Measurements from ENCODE around the gene AP1B1.

AP1B1 gene

GRCh38 chr22:29338398-29338797 lies 50.0 kb downstream of the AP1B1 start:
- Histone ChIP-seq H3K9ac (ENCODE audit: low read depth, low read length) (no peak overlapping the region), H3K9me3 (replicated peaks; ENCODE audit: low read length) (no peaks in the 10 kb centered on the region), H3K4me2 (ENCODE audit: low read length) (no peak overlapping the region), H3K4me3 (ENCODE audit: low read length) (no peak overlapping the region), H3K4me1 (ENCODE audit: control insufficient read depth, insufficient read depth, low read length) (peaks cover 15% of the 10 kb centered on the region), H3K27me3 (ENCODE audit: control insufficient read depth, insufficient read depth, low read length) (no peaks in the 10 kb centered on the region), H3K36me3 (ENCODE audit: insufficient read depth, low read length) (peaks cover 79% of the 10 kb centered on the region)

- H3K9ac ChIP-seq (ENCODE audit: low read depth, low read length): no peak overlapping the region
- peaks cover 77% of the 10 kb centered on the region for H3K36me3 ChIP-seq (ENCODE audit: insufficient read depth, low read length)
- no peak overlapping the region for H3K4me2 ChIP-seq (ENCODE audit: low read length)
- no peaks in the 10 kb centered on the region for H3K9me3 ChIP-seq (replicated peaks; ENCODE audit: low read length)
- no peak overlapping the region for H3K4me3 ChIP-seq (ENCODE audit: low read length)
- no peaks in the 10 kb centered on the region for H3K27me3 ChIP-seq (ENCODE audit: control insufficient read depth, insufficient read depth, low read length)
- H3K4me1 ChIP-seq (ENCODE audit: control insufficient read depth, insufficient read depth, low read length): peaks cover 10% of the 10 kb centered on the region
Measured at GRCh38 chr22:29337631-29338284, 50.6 kb downstream of the AP1B1 start.

GRCh38 chr22:29336751-29337490 lies 51.4 kb downstream of the AP1B1 start:
- no peaks in the 10 kb centered on the region for H3K27me3 ChIP-seq (ENCODE audit: control insufficient read depth, insufficient read depth, low read length)
- no peaks in the 10 kb centered on the region for H3K9me3 ChIP-seq (replicated peaks; ENCODE audit: low read length)
- peaks cover 79% of the 10 kb centered on the region for H3K36me3 ChIP-seq (ENCODE audit: insufficient read depth, low read length)
- no peak overlapping the region for H3K9ac ChIP-seq (ENCODE audit: low read depth, low read length)
- peaks cover 10% of the 10 kb centered on the region for H3K4me1 ChIP-seq (ENCODE audit: control insufficient read depth, insufficient read depth, low read length)
- H3K4me3 ChIP-seq (ENCODE audit: low read length): no peak overlapping the region
- H3K4me2 ChIP-seq (ENCODE audit: low read length): no peak overlapping the region

GRCh38 chr22:29335656-29336055 lies 52.7 kb downstream of the AP1B1 start:
- Histone ChIP-seq H3K9me3 (replicated peaks; ENCODE audit: low read length) (no peaks in the 10 kb centered on the region), H3K36me3 (ENCODE audit: insufficient read depth, low read length) (peaks cover 66% of the 10 kb centered on the region), H3K4me1 (ENCODE audit: control insufficient read depth, insufficient read depth, low read length) (peaks cover 21% of the 10 kb centered on the region)

GRCh38 chr22:29334696-29335344 lies 53.5 kb downstream of the AP1B1 start:
- Histone ChIP-seq H3K36me3 (ENCODE audit: insufficient read depth, low read length) (peaks cover 63% of the 10 kb centered on the region), H3K4me2 (ENCODE audit: low read length) (no peak overlapping the region), H3K4me3 (ENCODE audit: low read length) (no peak overlapping the region), H3K4me1 (ENCODE audit: control insufficient read depth, insufficient read depth, low read length) (peaks cover 28% of the 10 kb centered on the region), H3K9ac (ENCODE audit: low read depth, low read length) (no peak overlapping the region), H3K27me3 (ENCODE audit: control insufficient read depth, insufficient read depth, low read length) (no peaks in the 10 kb centered on the region), H3K9me3 (replicated peaks; ENCODE audit: low read length) (no peaks in the 10 kb centered on the region)

More at GRCh38 chr22:29335656-29336055, 52.7 kb downstream of the AP1B1 start:
- Histone ChIP-seq H3K4me3 (ENCODE audit: low read length) (no peak overlapping the region), H3K9ac (ENCODE audit: low read depth, low read length) (no peak overlapping the region), H3K4me2 (ENCODE audit: low read length) (no peak overlapping the region), H3K27me3 (ENCODE audit: control insufficient read depth, insufficient read depth, low read length) (no peaks in the 10 kb centered on the region)

GRCh38 chr22:29334148-29334547 lies 54.2 kb downstream of the AP1B1 start:
- Histone ChIP-seq H3K9ac (ENCODE audit: low read depth, low read length) (no peak overlapping the region), H3K27me3 (ENCODE audit: control insufficient read depth, insufficient read depth, low read length) (no peaks in the 10 kb centered on the region), H3K9me3 (replicated peaks; ENCODE audit: low read length) (no peaks in the 10 kb centered on the region), H3K4me1 (ENCODE audit: control insufficient read depth, insufficient read depth, low read length) (peaks cover 34% of the 10 kb centered on the region), H3K4me2 (ENCODE audit: low read length) (no peak overlapping the region), H3K36me3 (ENCODE audit: insufficient read depth, low read length) (peaks cover 59% of the 10 kb centered on the region), H3K4me3 (ENCODE audit: low read length) (no peak overlapping the region)

- Histone ChIP-seq H3K27me3 (ENCODE audit: control insufficient read depth, insufficient read depth, low read length) (no peaks in the 10 kb centered on the region), H3K9ac (ENCODE audit: low read depth, low read length) (no peak overlapping the region), H3K9me3 (replicated peaks; ENCODE audit: low read length) (no peaks in the 10 kb centered on the region), H3K4me2 (ENCODE audit: low read length) (no peak overlapping the region), H3K36me3 (ENCODE audit: insufficient read depth, low read length) (peaks cover 55% of the 10 kb centered on the region), H3K4me1 (ENCODE audit: control insufficient read depth, insufficient read depth, low read length) (peaks cover 45% of the 10 kb centered on the region), H3K4me3 (ENCODE audit: low read length) (no peak overlapping the region)
Measured at GRCh38 chr22:29332886-29333496, 55.4 kb downstream of the AP1B1 start.

GRCh38 chr22:29331658-29332300 lies 56.6 kb downstream of the AP1B1 start:
- no peak overlapping the region for H3K4me3 ChIP-seq (ENCODE audit: low read length)
- H3K9me3 ChIP-seq (replicated peaks; ENCODE audit: low read length): no peaks in the 10 kb centered on the region
- no peak overlapping the region for H3K9ac ChIP-seq (ENCODE audit: low read depth, low read length)
- peaks cover 54% of the 10 kb centered on the region for H3K36me3 ChIP-seq (ENCODE audit: insufficient read depth, low read length)
- H3K4me2 ChIP-seq (ENCODE audit: low read length): no peak overlapping the region
- H3K27me3 ChIP-seq (ENCODE audit: control insufficient read depth, insufficient read depth, low read length): no peaks in the 10 kb centered on the region
- peaks cover 48% of the 10 kb centered on the region for H3K4me1 ChIP-seq (ENCODE audit: control insufficient read depth, insufficient read depth, low read length)

- Histone ChIP-seq H3K9me3 (replicated peaks; ENCODE audit: low read length) (no peaks in the 10 kb centered on the region), H3K27me3 (ENCODE audit: control insufficient read depth, insufficient read depth, low read length) (no peaks in the 10 kb centered on the region), H3K4me3 (ENCODE audit: low read length) (no peak overlapping the region), H3K4me2 (ENCODE audit: low read length) (peak overlapping the region; percentile 24), H3K4me1 (ENCODE audit: control insufficient read depth, insufficient read depth, low read length) (peaks cover 48% of the 10 kb centered on the region), H3K9ac (ENCODE audit: low read depth, low read length) (no peak overlapping the region), H3K36me3 (ENCODE audit: insufficient read depth, low read length) (peaks cover 56% of the 10 kb centered on the region)
Measured at GRCh38 chr22:29331213-29331612, 57.2 kb downstream of the AP1B1 start.

- Histone ChIP-seq H3K9me3 (replicated peaks; ENCODE audit: low read length) (no peaks in the 10 kb centered on the region), H3K9ac (ENCODE audit: low read depth, low read length) (no peak overlapping the region), H3K4me1 (ENCODE audit: control insufficient read depth, insufficient read depth, low read length) (peaks cover 48% of the 10 kb centered on the region), H3K4me2 (ENCODE audit: low read length) (peak overlapping the region; percentile 24), H3K27me3 (ENCODE audit: control insufficient read depth, insufficient read depth, low read length) (no peaks in the 10 kb centered on the region), H3K36me3 (ENCODE audit: insufficient read depth, low read length) (peaks cover 56% of the 10 kb centered on the region), H3K4me3 (ENCODE audit: low read length) (no peak overlapping the region)
Measured at GRCh38 chr22:29330753-29331152, 57.6 kb downstream of the AP1B1 start.

- H3K9me3 ChIP-seq (replicated peaks; ENCODE audit: low read length): no peaks in the 10 kb centered on the region
- H3K9ac ChIP-seq (ENCODE audit: low read depth, low read length): no peak overlapping the region
- H3K27me3 ChIP-seq (ENCODE audit: control insufficient read depth, insufficient read depth, low read length): no peaks in the 10 kb centered on the region
- H3K4me1 ChIP-seq (ENCODE audit: control insufficient read depth, insufficient read depth, low read length): peaks cover 44% of the 10 kb centered on the region
- H3K4me2 ChIP-seq (ENCODE audit: low read length): no peak overlapping the region
- H3K36me3 ChIP-seq (ENCODE audit: insufficient read depth, low read length): peaks cover 52% of the 10 kb centered on the region
- no peak overlapping the region for H3K4me3 ChIP-seq (ENCODE audit: low read length)
Measured at GRCh38 chr22:29330291-29330690, 58.1 kb downstream of the AP1B1 start.
